ENCODE measurements around the gene UQCC2. TPM values are rescaled to one million over a fixed set of nuclear protein-coding genes. Genes with fewer than 3 reads are reported as not detected.
A peak's percentile ranks its signal among the peaks of the same experiment; 100 is the strongest.

Gene UQCC2
- total RNA-seq, 3 donors from 2014 or later: 41.8 to 48.6 (median 45.7) TPM

- H3K4me3 ChIP-seq: no peak overlapping the region
- H3K9me3 ChIP-seq: no peaks in the 10 kb centered on the region
- ATAC-seq: peak; percentile 26
- DNase-seq: no peak
- no peaks in the 10 kb centered on the region for H3K36me3 ChIP-seq (ENCODE audit: low read depth)
- peaks cover 21% of the 10 kb centered on the region for H3K4me1 ChIP-seq (ENCODE audit: low read depth)
- intact Hi-C loops (cut with DNase I, micrococcal nuclease): no loop called here
- no peak for TF ChIP-seq CTCF (IDR thresholded peaks at IDR 0.05)
These were observed 44.9 kb upstream of the UQCC2 start for GRCh38 chr6:33756211-33756954.

- no peak for DNase-seq
- H3K36me3 ChIP-seq (ENCODE audit: low read depth): no peaks in the 10 kb centered on the region
- ATAC-seq: no peak
- peaks cover 20% of the 10 kb centered on the region for H3K4me1 ChIP-seq (ENCODE audit: low read depth)
- H3K4me3 ChIP-seq: no peak overlapping the region
- H3K9me3 ChIP-seq: no peaks in the 10 kb centered on the region
- no peak for TF ChIP-seq CTCF (IDR thresholded peaks at IDR 0.05)
- intact Hi-C loops (cut with DNase I, micrococcal nuclease): no loop called here
These were observed 43.8 kb upstream of the UQCC2 start for GRCh38 chr6:33755070-33755869.

GRCh38 chr6:33754222-33754621 lies 42.7 kb upstream of the UQCC2 start:
- H3K9me3 ChIP-seq: no peaks in the 10 kb centered on the region
- ATAC-seq: no peak
- intact Hi-C loops (cut with DNase I, micrococcal nuclease): no loop called here
- H3K36me3 ChIP-seq (ENCODE audit: low read depth): no peaks in the 10 kb centered on the region
- no peak for TF ChIP-seq CTCF (IDR thresholded peaks at IDR 0.05)
- DNase-seq: no peak
- H3K4me1 ChIP-seq (ENCODE audit: low read depth): peaks cover 20% of the 10 kb centered on the region
- H3K4me3 ChIP-seq: no peak overlapping the region

- no peak overlapping the region for H3K4me3 ChIP-seq
- intact Hi-C loops (cut with DNase I, micrococcal nuclease): no loop called here
- peaks cover 16% of the 10 kb centered on the region for H3K4me1 ChIP-seq (ENCODE audit: low read depth)
- H3K36me3 ChIP-seq (ENCODE audit: low read depth): no peaks in the 10 kb centered on the region
- DNase-seq (no peak), ATAC-seq (peak; percentile 7)
- H3K9me3 ChIP-seq: no peaks in the 10 kb centered on the region
- TF ChIP-seq CTCF (IDR thresholded peaks at IDR 0.05): no peak
These were observed 41.1 kb upstream of the UQCC2 start for GRCh38 chr6:33752646-33753015.

- no peak overlapping the region for H3K4me3 ChIP-seq
- peak; percentile 93 for ATAC-seq
- peak; percentile 82 to 86 (median 82) for DNase-seq
- TF ChIP-seq CTCF (IDR thresholded peaks at IDR 0.05): no peak
- intact Hi-C loops (cut with DNase I, micrococcal nuclease): no loop called here
- no peaks in the 10 kb centered on the region for H3K36me3 ChIP-seq (ENCODE audit: low read depth)
- peaks cover 16% of the 10 kb centered on the region for H3K4me1 ChIP-seq (ENCODE audit: low read depth)
- no peaks in the 10 kb centered on the region for H3K9me3 ChIP-seq
These were observed 40.5 kb upstream of the UQCC2 start for GRCh38 chr6:33751771-33752645.
